Mucosa of stomach (tissue), 1 donor: ENCODE data around the gene ELOVL6.
A peak's percentile ranks its signal among the peaks of the same experiment; 100 is the strongest.

Experiments used
- H3K27me3 ChIP-seq: one replicate; pipeline ENCODE4 v1.7.0; 2013; ENCODE audit warnings: mild to moderate bottlenecking, low read length; ENCODE audit not compliant: control insufficient read depth, insufficient read depth
- H3K36me3 ChIP-seq: one replicate; pipeline ENCODE4 v1.7.0; 2013; ENCODE audit warnings: low read length; ENCODE audit not compliant: control insufficient read depth, insufficient read depth
- H3K4me1 ChIP-seq: one replicate; pipeline ENCODE4 v1.7.0; 2013; ENCODE audit warnings: mild to moderate bottlenecking, low read length; ENCODE audit not compliant: control insufficient read depth, insufficient read depth
- H3K4me3 ChIP-seq: one replicate; pipeline ENCODE4 v1.7.0; 2013; ENCODE audit warnings: low read length
- H3K9ac ChIP-seq: one replicate; pipeline ENCODE4 v1.7.0; 2013; ENCODE audit warnings: mild to moderate bottlenecking, low read length, moderate library complexity
- H3K9me3 ChIP-seq: one replicate; pipeline ENCODE4 v1.7.0; 2013; ENCODE audit warnings: mild to moderate bottlenecking, low read length, moderate library complexity; ENCODE audit not compliant: control insufficient read depth
- donor health status: Pancreatic carcinoma.

The ELOVL6 gene

DNA sequence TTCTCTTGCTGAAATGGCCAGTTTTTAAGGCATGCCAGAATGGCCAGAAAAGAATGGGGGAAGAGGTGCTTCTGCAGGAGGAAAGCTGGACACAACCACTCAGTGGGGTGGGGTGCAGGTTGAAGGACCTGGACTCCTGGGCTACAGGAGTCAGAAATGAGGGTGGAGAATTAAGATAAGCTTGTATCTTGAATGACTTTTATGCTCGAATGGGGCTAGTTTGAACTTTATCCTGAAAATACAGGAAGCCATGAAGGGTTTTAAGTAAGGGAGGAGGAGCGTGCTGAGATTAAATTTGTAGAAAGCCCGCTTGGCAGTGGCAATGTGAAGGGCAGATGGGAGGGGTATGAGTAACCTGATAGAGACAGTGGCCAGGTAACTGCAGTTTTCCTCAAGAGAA, 66.5 kb downstream of the ELOVL6 start:
- Histone ChIP-seq H3K4me3 (no peak overlapping the region), H3K4me1 (peaks cover 59% of the 10 kb centered on the region), H3K9me3 (no peaks in the 10 kb centered on the region), H3K9ac (no peak overlapping the region), H3K36me3 (no peaks in the 10 kb centered on the region), H3K27me3 (no peaks in the 10 kb centered on the region)

DNA sequence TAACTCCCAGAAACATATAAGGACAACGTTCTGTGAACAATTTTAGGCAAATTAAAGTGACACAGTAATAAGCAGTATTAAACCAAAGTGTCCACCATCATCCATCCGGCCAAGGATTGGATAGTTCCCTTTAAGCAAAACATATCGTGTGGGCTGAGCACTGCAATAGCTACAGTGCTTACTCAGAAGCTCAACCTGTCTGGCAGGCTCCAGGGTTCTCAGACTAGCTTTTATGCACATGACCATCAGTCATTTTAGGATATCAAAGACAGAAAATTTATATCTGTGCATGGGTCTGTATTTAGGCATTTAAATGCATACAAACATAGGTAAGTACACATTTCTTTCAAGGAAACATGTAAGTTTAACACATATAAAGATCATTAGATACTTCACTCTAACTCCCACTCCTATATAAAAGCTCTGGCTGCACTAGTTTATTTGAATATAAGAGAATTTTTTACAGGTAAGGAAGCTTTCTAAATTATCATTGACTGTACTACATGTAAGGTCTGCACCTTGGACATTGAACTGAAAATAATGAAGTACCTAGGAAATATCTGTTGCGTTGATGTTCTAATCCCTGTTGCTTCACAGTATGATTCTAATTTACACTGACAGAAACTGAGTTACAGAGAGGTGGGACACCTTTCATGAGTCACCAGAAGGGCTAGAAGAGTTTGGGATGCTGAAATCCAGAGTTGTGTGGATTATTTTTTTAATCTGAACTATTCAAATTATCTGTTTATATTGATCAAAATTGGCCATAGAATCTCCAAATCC, 67.6 kb downstream of the ELOVL6 start:
- Histone ChIP-seq H3K36me3 (no peaks in the 10 kb centered on the region), H3K27me3 (no peaks in the 10 kb centered on the region), H3K4me1 (peaks cover 53% of the 10 kb centered on the region), H3K9ac (no peak overlapping the region), H3K9me3 (no peaks in the 10 kb centered on the region), H3K4me3 (no peak overlapping the region)

DNA sequence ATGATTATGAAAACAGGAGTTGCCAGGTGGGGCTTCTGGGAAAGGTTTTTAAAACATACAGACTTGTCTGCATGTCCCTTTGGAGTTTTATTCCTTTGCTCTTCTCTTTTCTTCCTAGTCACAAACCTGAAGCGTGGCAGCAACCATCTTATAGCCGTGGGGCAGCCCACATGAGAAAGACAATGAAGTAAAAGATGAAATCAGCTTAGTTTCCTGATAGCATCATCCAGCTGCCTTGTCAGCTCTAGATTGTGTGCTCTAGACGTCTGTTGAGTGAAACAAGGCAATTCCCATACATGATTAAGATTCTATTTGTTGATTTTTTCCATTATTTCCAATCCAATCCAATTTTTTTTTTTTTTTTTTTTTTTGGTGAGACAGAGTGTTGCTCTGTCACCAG, 68.9 kb downstream of the ELOVL6 start:
- H3K9me3 ChIP-seq, result no peaks in the 10 kb centered on the region
- no peaks in the 10 kb centered on the region for H3K27me3 ChIP-seq
- H3K36me3 ChIP-seq, result no peaks in the 10 kb centered on the region
- H3K4me3 ChIP-seq, result no peak overlapping the region
- no peak overlapping the region for H3K9ac ChIP-seq
- peaks cover 42% of the 10 kb centered on the region for H3K4me1 ChIP-seq

DNA sequence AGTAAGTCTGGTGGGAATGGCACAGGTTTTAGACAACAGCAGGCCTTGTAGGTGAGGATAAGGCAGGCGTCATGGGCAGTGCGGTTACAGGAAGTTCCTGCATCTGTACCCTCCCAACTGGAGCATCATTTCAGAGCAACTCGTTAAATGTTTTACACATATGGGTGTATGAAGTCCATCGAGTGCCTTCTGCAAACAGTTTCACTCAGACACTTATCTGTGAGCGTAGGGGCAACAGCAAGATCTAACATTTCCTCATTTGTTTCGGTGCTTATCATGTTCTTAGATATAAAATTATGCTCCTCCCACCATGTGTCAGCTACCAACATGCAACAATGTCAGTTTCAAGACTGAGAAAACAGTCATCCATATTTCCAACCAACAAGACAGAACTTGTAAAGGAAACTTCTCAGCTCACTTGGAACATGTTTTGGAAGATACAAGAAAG, 69.9 kb downstream of the ELOVL6 start:
- H3K9me3 ChIP-seq, result no peaks in the 10 kb centered on the region
- H3K4me3 ChIP-seq, result peak overlapping the region; percentile 4
- H3K4me1 ChIP-seq, result peaks cover 36% of the 10 kb centered on the region
- H3K27me3 ChIP-seq, result no peaks in the 10 kb centered on the region
- no peak overlapping the region for H3K9ac ChIP-seq
- no peaks in the 10 kb centered on the region for H3K36me3 ChIP-seq

DNA sequence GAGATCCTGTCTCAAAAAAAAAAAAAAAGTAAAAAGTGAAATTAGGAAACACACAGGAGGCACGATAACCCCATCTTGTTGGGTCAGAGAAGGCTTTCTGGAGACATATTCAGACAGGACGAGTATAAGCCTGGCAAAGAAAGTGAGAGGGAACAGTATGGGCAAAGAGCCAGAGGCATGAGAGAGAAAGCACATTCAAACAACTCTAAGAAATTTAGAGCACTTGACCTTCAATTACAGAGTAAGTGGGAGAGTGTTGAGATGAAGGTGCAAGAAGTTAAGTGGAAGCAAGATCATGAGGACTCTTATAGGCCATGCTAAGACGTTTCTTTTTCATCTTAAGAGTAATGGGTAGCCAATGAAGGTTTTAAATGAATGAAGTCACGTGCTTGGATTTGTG, 70.4 kb downstream of the ELOVL6 start:
- no peaks in the 10 kb centered on the region for H3K9me3 ChIP-seq
- H3K36me3 ChIP-seq, result no peaks in the 10 kb centered on the region
- peaks cover 31% of the 10 kb centered on the region for H3K4me1 ChIP-seq
- no peak overlapping the region for H3K9ac ChIP-seq
- H3K4me3 ChIP-seq, result peak overlapping the region; percentile 4
- no peaks in the 10 kb centered on the region for H3K27me3 ChIP-seq

DNA sequence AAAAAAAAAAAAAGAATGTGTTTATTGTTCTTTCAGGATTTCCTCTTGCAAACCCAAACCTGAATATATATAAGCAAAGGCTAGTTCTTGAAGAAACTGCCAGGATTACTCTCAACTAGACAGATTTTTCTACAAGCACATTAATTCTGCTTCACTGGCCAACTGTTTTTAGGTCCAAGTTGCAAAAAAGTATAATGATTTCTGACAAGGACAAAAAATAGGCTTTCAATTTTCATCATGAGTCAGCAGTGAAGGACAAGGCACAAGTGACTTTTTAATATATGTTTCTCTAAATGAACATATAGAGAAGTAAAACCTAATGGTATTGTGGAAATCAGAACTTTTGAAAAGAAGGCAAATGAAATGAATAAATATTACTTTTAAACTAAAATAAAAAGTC, 73.7 kb downstream of the ELOVL6 start:
- Histone ChIP-seq H3K4me1 (peaks cover 14% of the 10 kb centered on the region), H3K9ac (no peak overlapping the region), H3K36me3 (no peaks in the 10 kb centered on the region), H3K9me3 (no peaks in the 10 kb centered on the region), H3K4me3 (no peak overlapping the region), H3K27me3 (no peaks in the 10 kb centered on the region)

DNA sequence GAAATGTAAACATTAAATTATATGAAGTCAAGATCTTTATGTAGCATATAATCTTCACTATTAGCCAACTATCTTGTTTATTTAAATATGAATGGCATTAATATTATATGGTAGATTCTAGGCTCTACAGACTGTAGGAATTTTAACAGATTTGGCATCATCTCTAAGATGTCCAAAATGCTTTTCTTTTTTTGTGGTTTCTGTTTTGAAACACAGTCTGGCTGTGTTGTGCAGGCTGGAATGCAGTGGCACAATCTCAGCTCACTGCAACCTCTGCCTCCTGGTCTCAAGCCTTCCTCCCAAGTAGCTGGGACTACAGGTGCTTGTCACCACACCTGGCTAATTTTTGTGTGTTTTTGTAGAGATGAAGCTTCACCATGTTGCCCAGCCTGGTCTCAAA, 76.2 kb downstream of the ELOVL6 start:
- no peaks in the 10 kb centered on the region for H3K36me3 ChIP-seq
- no peaks in the 10 kb centered on the region for H3K9me3 ChIP-seq
- no peak overlapping the region for H3K4me3 ChIP-seq
- H3K4me1 ChIP-seq, result peaks cover 5% of the 10 kb centered on the region
- no peaks in the 10 kb centered on the region for H3K27me3 ChIP-seq
- H3K9ac ChIP-seq, result no peak overlapping the region

DNA sequence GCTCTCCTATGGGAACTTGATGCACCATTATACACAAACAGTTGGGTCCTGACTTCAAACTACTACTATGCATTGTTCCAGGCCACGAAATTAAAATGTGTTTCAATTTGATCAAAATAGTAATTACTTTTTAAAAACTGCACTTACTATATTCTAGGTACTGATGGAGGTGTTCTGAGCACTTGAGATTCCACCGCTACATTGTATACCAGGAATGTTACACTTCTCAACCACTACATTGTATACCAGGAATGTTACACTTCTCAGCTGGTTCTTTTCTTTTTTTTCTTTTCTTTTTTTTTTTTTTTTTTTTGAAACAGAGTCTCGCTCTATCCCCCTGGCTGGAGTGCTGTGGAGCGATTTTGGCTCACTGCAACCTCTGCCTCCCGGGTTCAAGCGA, 77.9 kb downstream of the ELOVL6 start:
- Histone ChIP-seq H3K36me3 (no peaks in the 10 kb centered on the region), H3K27me3 (no peaks in the 10 kb centered on the region), H3K9me3 (no peaks in the 10 kb centered on the region), H3K9ac (no peak overlapping the region), H3K4me3 (no peak overlapping the region), H3K4me1 (peaks cover 5% of the 10 kb centered on the region)

DNA sequence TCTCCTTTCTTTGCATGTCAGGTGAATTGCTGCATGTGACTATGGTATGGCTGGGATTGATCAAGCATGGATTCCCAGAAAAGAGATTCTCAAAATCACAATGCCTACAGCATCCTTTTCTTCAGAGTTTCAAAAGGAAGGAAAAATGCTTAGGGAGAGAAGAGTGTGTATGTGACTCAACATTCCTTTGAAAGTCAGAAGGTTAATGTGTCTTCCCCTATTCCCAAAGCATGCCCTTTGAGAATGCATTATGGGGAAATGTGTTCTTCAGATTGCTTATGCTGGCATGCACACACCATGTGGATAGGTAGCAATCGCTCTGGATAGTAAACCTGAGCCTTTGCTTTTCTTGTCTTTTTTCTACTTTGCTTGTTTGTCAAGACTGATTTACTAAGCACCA, 78.5 kb downstream of the ELOVL6 start:
- Histone ChIP-seq H3K9ac (no peak overlapping the region), H3K4me3 (no peak overlapping the region), H3K9me3 (no peaks in the 10 kb centered on the region), H3K36me3 (no peaks in the 10 kb centered on the region), H3K27me3 (no peaks in the 10 kb centered on the region), H3K4me1 (peaks cover 5% of the 10 kb centered on the region)

DNA sequence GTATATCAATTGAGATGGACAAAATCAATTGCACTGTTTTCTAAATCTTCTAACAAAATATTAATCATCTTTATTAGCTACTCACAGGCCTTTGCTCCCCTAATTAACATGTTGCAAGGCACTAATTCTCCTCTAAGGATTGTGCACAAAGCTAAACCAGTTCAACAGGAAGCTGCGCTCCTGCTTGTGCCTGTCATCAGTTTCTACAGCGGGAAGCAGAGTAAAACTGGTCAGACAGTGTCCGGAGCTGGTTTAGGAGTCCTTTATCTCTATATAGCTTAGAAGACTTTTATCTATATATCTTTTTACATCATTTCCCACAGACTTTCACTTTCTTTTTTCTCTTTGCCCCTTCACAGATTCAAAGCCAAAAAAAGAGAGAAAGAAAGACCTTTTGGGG, 79.1 kb downstream of the ELOVL6 start:
- Histone ChIP-seq H3K9ac (no peak overlapping the region), H3K4me1 (peaks cover 5% of the 10 kb centered on the region), H3K36me3 (no peaks in the 10 kb centered on the region), H3K9me3 (no peaks in the 10 kb centered on the region), H3K4me3 (no peak overlapping the region), H3K27me3 (no peaks in the 10 kb centered on the region)

DNA sequence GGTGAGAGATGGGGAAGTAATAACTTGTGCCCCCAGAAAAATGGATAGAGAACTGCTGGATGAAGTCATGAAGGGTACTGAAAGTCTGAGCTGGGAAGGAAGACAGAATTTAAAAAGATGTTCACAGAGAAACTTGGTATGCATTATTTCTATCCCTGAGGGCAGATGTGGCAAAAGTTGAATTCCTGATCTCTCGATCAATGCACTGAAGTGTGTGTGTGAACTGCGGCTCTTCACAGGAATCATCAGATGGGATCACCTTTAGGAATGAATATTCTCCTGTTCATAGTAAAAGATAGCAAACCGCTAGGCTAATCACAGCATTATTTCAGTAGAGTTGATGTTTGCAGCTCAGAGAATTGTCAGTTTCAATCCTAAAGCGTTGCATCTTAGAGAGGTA, 86.4 kb downstream of the ELOVL6 start:
- no peak overlapping the region for H3K4me3 ChIP-seq
- H3K36me3 ChIP-seq, result no peaks in the 10 kb centered on the region
- H3K27me3 ChIP-seq, result no peaks in the 10 kb centered on the region
- H3K9ac ChIP-seq, result no peak overlapping the region
- no peaks in the 10 kb centered on the region for H3K9me3 ChIP-seq
- no peaks in the 10 kb centered on the region for H3K4me1 ChIP-seq

DNA sequence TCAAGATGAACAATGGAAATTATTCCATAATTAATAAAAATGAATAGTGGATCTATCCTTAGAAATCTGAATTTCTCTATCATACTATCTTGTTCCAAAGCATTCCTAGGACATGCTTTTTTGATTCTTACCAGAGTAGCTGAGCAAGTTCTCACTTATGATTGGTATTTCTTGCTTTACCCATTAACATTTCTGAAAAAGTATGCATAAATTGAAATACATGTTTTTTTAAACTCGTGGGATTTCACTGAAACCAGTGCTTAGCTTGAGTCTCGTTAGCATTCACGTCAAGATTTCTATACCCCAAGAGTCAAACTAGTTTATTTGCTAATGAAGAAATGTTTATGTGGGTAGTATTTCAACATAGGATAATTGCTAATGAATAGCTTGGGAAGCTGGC, 89.0 kb downstream of the ELOVL6 start:
- Histone ChIP-seq H3K9me3 (no peaks in the 10 kb centered on the region), H3K4me3 (no peak overlapping the region), H3K27me3 (no peaks in the 10 kb centered on the region)

DNA sequence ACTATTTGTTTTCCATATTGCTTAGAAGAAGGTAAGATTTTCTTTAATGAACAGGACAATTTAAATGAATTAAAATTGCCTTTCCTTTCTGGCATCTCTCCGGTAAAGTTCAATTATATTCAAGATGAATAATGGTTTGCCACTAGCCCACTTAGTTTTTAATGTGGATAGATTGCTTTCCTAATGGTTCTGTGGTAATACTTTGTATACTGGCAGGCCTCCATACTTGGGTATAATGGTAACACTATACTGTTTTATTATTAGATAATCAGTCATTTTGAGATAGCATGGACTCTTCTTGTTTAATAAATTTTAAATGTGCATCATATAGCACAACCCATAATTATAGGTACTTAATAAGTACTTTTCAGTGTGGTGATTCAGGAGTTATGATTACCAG, 89.5 kb downstream of the ELOVL6 start:
- Histone ChIP-seq H3K4me1 (peaks cover 10% of the 10 kb centered on the region), H3K9me3 (no peaks in the 10 kb centered on the region), H3K36me3 (no peaks in the 10 kb centered on the region), H3K27me3 (no peaks in the 10 kb centered on the region), H3K4me3 (no peak overlapping the region), H3K9ac (no peak overlapping the region)

More for the DNA sequence above, 89.0 kb downstream of the ELOVL6 start:
- Histone ChIP-seq H3K4me1 (peaks cover 10% of the 10 kb centered on the region), H3K9ac (no peak overlapping the region), H3K36me3 (no peaks in the 10 kb centered on the region)
